ENCODE results near the gene OPRL1.
A peak's percentile ranks its signal among the peaks of the same experiment; 100 is the strongest.

The OPRL1 gene

DNA sequence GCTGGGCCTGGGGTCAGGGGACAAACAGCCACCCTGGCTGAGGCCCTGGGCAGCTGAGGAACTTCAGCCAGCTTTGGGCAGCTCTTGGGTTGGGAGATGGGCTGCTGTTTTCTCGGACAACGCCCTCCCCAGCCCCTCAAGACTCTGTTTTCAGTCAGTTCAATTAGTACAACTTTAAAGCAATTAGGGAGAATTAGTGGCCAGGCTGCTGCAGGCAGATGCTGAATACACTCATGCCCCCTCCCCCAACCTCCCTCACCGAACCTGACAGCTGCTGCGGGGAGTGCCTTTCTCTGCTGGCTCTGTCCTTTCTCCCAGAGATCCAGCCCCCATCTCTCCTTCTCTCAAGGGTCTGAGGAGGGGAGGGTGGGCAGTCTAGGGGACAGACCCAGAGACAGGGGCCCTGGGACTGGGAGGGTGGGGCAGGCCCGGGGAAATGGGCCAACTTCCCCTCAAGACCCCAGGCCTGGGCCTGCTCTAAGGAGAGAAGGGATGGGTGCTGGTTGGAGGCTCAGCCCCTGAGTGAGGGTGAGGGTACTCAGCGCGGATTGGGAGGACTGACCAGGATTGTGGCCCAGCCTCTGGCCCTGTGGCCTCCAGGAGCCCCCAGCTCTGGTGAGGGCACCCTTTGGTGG is 66.5 kb downstream of the OPRL1 start:
- peak; percentile 77 for DNase-seq

DNA sequence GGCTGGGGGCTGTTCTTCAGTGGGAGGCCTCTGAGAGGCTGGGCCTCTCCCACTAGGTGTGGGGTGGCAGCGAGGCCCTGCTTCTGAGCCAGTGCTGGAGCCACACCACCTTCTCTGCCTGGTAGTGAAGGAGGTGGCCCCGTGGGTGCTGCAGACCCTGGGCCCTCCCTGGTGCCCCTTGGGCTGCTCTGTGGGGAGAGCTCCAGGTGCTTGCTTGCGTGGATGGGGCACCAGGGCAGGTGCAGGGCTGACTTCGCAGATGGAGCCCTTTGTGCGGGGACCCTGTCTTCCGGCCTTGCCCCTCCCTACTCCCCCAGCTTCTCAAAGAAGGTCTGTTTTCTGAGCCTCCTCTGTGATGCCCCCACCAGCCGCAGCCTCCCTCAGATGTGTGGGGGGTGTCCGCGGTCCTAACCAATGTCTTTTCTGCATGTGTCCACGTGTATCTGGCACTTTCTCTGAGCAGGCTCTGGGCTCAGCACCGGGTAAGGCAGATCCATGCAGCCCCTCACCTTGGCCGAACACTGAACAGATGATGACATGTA is 67.1 kb downstream of the OPRL1 start:
- no peak for DNase-seq

DNA sequence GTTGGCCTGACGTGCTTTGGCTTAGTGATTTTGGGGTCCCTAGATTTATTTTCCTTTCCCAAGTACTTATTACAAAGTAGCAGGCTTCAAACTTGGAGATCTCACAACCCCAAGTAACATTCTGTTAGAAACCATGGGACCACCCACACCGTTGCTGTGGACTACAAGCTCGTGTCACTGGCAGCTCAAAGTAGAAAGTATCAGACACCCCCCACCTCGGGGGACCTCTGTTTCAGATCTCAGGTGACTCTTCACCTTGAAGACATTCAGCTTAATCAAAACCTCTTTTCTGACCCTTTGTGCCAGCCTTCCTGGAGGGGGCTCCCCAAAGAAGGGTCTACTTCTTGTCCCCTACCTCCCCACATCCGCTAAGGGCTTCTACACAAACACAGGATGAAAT is 68.7 kb downstream of the OPRL1 start:
- no peak for DNase-seq

DNA sequence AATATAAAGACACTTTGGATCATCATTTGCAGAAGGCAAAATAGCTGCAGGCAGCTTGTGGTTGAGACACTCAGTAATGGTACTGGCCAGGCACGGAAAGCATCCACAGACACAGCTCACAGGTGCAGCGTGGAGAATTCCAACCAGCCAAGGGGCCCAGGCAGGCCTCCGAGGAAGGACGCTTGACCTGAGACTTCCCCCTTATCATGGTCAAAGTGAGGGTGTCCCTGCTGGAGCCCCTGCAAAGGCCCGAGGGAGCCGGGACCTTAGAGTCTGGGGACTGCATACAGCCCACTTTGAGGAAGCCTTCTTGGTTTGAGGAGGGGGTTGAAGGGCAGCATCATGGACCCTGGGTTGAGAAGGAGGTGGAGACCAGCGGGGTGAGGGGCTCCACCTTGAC is 69.3 kb downstream of the OPRL1 start:
- no peak for DNase-seq

DNA sequence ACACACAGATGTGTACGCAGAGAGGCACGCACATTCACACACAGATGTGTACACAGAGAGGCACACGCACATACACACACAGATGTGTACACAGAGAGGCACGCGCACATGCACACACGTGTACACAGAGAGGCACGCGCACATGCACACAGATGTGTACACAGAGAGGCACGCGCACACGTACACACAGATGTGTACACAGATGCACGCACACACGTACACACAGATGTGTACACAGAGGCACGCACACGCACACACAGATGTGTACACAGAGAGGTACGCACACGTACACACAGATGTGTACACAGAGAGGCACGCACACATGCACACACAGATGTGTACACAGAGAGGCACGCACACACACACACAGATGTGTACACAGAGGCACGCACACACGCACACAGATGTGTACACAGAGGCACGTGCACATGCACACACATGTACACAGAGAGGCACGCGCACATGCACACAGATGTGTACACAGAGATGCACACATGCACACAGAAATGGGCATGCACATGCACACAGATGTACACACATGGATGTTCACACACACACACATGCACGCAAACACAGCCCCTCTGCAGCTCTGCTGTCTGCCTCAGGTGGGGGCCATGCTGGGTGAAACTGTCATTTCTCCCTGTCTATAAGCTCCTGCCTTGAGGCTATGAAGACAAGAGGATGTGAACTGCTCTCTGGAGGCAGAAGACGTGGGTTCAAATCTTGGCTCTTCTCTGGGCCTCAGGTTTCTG is 70.1 kb downstream of the OPRL1 start:
- no peak for DNase-seq
